ENCODE data around the gene STX8.

DNA sequence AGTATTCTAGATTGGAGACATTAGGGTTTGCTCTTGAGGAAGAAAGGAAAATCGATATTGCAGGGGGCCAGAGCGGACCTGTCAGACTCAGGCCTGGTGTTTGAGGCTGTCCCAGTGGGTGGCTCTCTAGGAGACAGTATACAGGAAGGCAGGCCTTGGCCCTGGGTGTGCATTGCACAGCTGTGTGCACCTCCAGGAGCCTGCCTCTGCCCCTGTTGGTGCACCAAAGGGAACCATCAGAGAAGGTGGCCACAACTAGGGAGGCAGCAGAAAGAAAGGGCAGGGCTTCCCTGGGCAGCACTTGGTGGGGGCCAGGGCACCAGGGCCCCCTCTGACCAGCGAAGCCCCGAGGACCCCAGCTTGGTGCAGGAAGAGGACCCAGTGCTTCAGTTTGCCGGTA, 366.3 kb downstream of the STX8 start:
- TF ChIP-seq CTCF (IDR thresholded peaks at IDR 0.05), result no peak
- no peak for TF ChIP-seq POLR2A (IDR thresholded peaks at IDR 0.05)

Measured in Peyer's patch (tissue), 4 donors.